CD4-positive, alpha-beta T cell treated with Interleukin-15 for 4 hours (primary cell): ENCODE data around the gene TSHZ1.

Experiments
- DNase-seq: peaks from one replicate; pipeline ENCODE4 v3.0.0-alpha.2; 2020; ENCODE audit warnings: low spot score

TSHZ1 gene

DNA sequence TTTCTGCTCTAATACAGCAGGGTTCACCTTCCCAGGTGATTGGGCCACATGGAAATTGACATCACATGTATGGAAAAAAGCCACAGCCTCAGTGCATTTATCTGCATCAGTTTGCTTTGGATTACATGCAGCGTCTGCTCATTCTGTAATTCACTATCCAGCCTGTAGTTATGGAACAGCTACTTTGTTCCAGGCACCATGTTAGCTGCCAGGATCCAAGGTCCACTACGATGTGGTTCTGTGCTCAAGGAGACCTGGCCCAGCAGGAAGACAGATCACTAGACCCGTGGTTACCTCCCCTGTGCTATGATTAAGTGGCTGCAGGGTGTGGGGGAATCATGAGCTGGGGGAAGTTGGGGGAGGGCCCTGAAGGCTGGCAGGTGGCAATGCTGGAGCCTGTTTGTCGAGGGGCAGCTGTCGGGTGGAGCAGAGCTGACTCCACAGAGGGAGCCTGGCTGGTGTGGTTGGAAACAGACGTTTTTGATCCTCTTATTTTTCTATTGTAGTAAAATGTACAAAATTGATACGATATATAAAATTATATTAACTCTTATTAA is 58.6 kb downstream of the TSHZ1 start:
- no peak for DNase-seq

DNA sequence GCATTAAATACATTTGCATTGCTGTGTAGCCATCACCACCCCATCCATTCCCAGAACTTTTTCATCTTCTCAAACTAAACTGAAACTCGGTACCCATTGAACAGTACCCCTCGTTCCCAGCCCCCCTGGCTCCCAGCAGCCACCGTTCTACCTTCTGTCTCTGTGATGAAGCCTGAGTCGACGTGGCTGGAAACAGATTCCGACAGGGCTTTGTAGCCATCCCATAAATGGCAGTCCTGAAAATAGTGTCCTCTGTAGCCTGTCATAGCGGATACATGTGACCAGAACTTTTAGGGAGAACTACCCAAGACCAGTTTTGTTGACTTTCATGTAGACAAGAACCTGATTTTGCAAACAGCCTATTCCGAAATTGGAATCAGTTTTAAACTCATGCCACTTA is 59.1 kb downstream of the TSHZ1 start:
- no peak for DNase-seq

DNA sequence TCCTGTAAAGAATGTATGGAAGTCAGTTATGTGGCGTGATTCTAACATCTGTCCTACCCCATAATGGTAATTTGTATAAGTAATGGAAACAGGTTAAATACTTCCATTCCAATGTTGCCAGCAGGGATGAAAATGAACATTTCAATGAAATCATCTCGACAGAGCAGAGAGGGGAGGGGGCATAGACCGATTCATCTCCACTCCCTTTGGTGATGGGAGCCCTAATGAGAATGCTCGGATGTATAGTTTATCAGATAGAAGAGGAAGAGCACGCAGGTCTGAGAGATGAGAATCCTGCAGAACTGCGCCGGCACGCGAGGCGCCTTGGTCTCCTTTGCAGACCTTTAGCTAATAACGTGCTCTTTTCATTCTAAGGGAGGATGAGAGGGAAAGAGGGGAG is 61.4 kb downstream of the TSHZ1 start:
- no peak for DNase-seq

DNA sequence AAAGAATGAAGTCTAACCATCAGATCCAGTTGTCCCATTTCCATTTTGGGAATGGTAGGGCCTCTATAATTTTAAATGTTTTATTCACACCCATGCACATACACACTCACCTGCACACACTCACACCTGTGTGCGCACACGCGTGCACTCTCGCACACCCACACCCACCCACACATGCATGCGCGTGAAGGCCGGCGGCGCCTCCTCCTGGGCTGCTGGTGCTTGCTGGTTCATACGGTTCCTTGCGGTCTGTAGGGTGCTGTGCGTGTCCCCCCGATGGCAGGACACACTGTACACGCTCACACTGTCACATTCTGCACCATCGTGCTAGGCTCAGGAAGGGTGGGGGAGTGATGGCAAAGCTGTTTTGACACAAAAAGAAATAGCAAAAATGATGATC is 63.2 kb downstream of the TSHZ1 start:
- DNase-seq = no peak

DNA sequence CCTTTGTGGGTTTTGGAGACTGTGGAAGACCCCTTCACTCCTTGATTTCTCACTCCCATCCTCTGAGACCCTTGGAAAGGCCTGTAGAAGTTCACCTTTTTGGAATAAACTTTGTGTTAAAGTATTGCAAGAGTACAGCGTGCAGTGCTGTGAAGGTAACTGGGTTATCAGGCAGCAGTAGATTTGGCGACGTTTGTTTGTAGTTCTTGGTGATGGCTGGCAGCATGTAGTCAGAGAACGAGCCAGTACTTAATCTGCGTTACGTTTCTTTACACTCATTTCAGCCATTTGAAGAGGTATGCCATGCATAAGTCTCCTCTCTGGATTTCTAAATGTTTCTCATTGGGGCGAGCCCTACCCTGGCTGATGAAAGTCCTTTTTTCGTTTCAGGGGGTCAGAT is 64.6 kb downstream of the TSHZ1 start:
- DNase-seq = no peak

DNA sequence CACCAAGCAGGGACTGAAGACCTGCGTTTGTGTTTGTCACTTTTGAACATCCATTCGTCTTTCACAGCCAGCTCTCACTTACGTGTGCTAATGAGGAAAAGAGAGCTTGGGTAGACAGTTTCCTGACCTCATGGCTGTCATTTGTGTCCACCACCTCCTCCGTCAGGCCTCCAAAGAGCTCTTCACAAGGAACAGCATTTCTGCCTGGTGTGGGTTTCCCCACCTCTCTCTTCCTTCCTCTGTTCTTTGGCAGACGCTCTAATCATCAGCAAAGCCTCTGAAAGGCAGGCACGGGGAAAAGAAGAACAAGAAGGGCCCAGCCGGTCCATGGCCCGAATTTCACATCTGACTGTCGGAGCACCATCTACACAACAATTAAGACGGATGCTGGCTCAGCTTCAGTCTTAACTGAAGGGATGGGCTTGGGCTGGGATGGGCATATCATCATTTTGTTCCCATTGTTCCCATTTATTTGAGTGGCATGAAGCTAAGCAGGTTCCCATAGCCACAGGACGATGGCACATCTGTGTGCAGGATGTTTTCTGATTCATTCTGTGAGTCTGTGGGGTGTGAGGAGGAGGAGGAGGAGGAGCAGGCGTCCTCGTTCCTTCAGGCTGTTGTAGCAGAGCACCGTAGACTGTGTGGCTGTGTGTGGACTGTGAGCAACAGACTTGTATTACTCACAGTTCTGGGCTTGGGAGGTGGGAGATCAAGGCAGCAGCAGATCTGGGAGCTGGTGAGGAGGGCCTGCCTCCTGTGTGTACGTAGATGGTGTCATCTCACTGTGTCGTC is 66.4 kb downstream of the TSHZ1 start:
- DNase-seq = no peak

DNA sequence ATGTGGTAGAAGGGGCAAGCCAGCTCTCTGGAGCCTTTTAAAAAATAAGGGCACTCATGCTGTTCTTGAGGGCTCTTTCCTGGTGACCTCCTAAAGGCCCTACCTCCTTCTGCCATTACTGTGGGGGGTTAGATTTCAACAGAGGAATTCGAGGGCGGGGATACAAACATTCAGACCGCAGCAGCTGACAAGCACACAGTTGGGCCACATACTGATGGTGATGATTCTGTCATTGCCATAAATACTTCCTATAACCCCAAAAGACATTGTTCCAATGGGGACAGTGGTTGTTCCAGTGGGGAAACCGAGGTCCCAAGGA is 67.0 kb downstream of the TSHZ1 start:
- DNase-seq = no peak

DNA sequence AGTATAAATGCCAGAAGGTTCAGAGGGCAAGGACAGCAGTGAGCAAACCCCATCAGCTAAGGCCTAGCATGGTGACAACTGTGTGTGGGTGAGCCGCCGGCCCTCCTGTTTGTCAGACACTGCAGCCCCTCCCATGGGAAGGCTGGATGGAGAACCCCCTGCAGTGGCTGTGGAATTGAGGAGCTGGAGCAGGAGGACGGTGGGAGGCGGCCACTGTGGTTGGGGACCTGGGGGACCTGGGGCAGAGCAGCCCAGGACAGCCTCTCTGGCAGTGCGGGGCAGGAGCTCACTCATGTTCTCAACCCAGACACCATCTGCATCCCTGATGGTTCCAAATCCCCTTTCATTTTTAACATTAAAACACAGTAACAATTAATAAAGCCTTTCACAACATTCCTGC is 68.8 kb downstream of the TSHZ1 start:
- DNase-seq = no peak

DNA sequence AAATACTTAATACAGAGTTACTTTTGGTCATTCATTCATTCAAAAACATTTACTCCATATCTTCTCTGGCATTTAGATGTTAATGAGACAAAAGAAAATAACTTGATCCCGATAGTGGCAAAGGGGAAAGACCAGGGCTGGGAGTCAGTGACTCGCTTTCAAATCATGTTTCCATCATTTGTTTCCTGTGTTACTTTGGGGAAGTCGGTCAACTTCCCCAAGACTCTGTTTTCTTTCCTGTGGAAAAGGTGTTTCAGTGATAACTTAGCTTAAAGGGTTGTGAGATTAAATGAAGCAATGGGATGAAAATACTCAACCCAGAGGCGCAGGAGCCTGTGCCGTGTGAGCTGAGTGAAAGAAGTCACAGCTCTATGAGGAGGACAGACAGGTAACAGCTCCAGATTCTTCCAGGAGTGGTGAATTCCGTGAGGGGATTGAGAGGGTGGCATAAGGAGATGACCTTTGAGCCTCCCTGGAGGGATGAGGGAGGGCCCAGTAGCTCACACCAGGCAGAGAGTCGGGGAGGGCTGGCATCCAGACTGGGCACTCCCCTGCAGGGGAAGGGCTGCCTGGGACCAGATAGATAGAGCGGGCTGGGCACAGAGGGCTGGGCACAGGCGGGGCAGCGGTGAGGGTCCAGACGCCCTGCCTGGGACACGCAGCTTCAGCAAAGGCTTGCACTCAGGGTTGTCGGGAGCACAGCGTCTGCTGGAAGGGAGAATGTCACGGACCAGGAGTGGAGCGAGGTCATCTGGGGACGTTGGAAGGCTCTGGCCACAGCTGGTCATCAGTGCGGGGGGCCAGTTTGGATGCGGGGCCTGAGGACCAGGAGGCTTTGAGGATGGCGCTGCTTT is 70.1 kb downstream of the TSHZ1 start:
- DNase-seq = no peak

DNA sequence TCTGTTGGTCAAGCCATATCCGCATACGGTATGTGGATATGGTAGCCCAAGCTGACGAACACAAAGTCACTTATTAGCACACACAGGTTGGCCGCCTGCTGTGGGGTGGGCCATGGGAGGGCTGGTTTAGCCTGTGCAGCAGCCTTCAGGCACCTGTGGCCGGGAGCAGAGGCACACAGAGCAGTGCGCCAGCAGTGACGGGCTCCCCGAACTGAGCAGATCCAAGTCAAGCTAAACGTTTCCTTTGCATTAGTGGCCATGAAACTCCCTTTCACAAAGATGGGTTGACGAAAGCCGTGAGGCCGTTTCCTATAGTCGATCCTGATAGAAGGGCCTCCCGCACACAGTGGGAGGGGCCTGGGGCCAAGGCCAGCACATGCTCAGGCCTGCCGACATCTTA is 72.1 kb downstream of the TSHZ1 start:
- DNase-seq = no peak

DNA sequence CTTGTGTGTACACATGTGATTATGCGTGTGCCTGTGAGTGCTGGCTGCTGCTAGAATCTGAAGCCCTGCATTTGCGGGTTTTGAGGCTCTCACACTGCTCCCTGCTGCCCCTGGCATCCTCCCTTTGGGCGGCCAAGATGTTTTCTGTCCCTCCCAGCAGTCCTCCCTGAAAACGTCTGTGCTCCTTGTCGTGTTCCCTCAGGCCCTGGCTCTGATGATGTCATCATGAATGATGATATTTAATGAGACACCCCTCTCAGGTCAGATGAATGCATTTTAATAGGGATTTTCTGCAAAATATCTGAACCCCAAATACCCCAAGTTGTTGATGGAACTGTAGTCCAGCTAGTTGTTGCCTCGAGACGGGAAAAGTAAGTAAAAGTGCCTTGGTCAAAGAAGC is 73.1 kb downstream of the TSHZ1 start:
- DNase-seq = no peak

DNA sequence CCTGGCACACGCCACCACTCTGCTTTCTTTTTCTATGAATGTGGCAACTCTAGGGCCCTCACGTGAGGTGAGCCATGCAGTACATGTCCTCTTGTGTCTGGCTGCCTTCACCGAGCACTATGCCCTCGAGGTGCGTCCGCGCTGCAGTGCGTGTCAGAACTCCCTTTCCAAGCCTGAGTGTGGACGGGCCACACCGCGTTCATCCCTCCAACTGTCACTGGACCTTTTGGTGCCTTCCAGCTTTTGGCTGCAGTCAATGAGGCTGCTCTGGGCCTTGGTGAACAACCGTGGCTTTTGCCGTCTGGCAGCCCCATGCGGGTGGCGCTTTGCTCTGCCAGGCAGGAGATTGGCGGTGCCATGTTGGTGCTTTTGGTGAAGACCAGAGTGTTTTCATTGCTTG is 74.0 kb downstream of the TSHZ1 start:
- DNase-seq = no peak

DNA sequence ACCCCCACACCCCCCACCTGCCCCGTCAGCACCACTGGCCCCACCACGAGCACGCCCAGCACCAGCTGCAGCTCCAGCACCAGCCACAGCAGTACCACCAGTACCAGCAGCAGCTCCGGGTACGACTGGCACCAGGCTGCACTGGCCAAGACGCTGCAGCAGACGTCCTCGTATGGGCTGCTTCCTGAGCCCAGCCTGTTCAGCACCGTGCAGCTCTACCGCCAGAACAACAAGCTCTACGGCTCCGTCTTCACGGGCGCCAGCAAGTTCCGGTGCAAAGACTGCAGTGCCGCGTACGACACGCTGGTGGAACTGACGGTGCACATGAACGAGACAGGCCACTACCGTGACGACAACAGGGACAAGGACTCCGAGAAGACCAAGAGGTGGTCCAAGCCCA is 75.3 kb downstream of the TSHZ1 start:
- no peak for DNase-seq

DNA sequence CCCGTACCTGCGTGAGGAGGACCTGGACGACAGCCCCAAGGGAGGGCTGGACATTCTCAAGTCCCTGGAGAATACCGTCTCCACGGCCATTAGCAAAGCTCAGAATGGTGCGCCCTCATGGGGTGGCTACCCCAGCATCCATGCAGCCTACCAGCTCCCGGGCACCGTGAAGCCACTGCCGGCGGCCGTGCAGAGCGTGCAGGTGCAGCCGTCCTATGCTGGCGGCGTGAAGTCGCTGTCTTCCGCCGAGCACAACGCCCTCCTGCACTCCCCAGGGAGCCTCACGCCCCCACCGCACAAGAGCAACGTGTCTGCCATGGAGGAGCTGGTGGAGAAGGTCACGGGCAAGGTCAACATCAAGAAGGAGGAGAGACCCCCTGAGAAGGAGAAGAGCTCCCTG is 76.4 kb downstream of the TSHZ1 start:
- DNase-seq = no peak

DNA sequence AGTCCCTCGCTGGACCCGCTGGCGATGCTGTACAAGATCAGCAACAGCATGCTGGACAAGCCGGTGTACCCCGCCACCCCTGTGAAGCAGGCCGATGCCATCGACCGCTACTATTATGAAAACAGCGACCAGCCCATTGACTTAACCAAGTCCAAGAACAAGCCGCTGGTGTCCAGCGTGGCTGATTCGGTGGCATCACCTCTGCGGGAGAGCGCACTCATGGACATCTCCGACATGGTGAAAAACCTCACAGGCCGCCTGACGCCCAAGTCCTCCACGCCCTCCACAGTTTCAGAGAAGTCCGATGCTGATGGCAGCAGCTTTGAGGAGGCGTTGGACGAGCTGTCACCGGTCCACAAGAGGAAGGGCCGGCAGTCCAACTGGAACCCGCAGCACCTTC is 77.1 kb downstream of the TSHZ1 start:
- no peak for DNase-seq

DNA sequence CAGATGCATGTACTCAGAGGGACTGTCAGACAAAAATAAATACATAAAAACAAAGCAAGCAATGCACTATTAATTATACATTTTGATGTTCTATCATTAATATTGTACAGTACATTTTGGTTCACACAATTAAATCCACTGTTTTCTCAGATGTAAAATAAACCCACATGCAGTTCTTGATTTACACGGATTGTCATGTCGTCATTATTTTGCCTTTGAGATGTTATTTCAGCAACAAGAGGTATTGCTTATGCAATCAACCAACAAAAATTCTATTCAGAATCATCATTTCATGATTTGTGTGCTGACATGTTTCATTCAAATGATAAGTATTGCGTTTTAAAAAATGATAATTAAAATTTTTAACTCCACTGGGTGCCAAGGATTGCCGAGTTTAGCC is 79.2 kb downstream of the TSHZ1 start:
- DNase-seq = no peak

DNA sequence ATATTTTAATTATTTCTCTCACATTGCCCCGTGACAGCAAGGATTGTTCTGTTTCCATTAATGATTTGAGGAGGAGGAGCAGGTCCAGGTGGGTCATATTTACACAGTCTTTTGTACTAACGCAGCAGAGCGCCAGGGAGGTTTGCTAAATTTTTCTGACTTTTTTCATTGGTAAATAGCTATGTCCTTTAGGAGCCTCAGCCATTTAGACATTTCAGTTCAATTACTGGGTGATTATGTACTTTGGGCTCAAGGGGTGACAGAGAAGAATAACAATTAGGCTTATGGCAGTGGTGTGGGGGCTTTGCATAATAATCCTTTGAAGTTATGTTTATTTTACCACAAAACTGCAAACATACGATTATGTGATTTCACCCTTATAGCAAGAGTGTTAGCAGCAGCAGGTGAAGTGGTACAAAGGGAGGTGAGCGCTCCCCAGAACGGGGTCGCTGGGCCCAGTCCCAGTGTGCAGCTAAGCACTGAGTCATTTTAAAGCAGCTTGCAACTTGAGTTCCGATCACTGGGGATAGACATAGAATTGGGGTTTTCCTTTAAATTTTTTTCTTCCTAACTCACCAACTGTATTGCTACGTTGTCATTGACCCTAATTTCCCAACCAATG is 80.3 kb downstream of the TSHZ1 start:
- DNase-seq = no peak

DNA sequence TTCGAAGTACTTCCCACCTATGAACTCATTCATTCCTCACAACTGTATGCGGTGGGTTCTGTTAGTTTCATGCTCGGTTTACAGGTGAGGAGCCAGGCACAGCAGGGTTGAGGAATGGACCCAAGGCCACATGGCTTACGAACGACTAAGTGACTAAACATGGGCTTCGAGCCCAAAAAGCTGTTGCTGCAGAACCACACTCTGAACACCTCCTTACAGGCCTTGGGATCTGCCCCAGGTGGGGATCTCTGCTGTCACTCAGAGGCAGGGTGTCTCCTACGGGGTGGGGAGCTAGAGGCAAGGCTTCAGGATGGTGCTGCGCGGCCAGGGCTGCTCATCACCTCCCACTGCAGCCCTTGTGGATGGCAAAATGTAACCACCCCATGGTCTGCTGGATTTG is 80.9 kb downstream of the TSHZ1 start:
- no peak for DNase-seq

DNA sequence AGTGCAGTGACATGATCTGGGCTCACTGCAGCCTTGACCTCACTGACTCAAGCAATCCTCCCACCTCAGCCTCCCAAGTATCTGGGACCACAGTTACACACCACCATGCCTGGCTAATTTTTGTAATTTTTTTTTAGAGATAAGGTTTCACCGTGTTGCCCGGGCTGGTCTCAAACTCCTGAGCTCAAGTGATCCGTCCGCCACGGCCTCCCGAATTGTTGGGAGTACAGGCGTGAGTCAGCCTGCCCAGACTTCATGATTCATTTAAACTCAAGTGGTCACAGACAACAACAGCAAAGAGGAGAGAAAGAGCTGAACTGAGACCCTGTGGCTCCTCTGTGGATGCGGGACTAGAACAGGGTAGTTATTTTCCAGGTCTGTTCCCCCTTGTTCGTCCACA is 83.0 kb downstream of the TSHZ1 start:
- DNase-seq = no peak

DNA sequence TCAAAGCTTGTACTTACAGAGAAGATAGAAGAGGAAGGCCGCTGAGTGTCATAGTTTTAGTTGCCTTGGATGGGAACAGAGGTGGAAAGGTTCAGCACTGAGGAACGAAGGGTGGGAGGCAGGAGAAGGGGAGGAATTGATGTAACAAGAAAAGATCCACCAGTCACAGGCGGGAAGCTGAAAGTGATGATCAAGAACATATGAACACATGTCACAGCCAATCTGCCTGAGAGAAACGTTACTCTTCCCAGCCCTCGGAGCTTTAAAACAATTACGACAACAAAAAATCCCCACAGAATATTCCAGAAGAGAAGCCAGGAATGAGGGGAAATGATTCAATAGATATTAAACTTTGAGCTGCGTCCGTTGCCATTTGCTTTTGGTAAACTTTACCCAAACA is 87.1 kb downstream of the TSHZ1 start:
- no peak for DNase-seq

DNA sequence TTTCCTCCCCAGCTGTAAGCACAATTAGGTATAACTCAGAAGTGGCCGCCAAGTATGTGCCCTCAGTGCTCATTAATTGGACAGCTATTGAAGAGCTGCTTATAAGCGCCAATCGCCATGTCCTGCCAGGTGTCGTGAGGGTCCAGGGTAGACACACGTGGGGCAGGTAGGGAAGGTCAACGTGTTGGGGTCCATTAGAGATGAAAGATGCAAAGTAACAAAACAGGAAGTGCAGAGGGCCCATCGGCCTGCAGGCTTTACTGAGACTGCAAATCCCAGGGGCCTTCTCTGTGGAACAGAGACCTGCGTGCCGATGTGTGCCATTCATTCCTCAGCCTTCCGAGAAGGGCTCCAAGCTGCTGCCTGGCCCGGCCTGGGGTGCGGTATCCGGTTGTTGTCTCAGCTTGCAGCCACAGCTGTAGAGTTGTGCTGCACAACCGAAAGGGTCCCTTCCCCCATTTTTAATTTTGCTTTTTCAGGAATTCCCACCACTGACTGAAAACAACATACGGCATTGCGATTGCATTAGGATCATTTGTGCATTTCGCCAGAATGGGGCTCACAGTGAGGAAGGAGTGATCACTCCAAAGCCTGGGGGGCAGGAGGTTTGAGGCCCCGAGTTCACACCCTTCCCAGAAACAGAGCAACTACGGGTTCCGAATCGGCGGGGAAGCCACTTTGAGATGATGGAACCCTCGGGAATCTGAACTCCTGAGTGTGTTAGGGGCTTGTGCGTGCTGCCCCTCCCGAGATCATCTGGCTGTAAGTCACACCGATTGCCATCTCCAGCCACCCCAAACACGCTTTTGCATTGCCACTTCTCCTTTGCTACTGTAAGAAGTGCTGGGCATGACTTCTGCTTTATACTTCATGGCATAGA is 94.3 kb downstream of the TSHZ1 start:
- DNase-seq = no peak

DNA sequence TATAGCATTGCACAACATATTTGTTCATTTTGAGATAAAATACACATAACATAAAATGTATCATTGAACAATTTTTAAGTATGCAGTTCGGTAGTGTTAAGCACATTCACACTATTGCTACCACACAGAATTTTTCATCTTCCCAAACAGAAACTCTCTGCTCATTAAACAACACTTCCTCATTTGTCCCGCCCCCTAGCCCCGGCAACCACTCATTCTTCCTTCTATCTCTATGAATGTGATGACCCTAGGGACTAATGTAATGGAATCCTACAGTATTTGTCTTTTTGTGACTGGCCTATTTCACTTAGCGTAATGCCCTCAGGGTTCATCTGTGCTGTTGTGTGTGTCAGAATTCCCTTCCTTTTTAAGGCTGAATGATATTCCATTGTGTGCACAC is 95.4 kb downstream of the TSHZ1 start:
- no peak for DNase-seq
